ENCODE data around the gene SPRTN.

DNA sequence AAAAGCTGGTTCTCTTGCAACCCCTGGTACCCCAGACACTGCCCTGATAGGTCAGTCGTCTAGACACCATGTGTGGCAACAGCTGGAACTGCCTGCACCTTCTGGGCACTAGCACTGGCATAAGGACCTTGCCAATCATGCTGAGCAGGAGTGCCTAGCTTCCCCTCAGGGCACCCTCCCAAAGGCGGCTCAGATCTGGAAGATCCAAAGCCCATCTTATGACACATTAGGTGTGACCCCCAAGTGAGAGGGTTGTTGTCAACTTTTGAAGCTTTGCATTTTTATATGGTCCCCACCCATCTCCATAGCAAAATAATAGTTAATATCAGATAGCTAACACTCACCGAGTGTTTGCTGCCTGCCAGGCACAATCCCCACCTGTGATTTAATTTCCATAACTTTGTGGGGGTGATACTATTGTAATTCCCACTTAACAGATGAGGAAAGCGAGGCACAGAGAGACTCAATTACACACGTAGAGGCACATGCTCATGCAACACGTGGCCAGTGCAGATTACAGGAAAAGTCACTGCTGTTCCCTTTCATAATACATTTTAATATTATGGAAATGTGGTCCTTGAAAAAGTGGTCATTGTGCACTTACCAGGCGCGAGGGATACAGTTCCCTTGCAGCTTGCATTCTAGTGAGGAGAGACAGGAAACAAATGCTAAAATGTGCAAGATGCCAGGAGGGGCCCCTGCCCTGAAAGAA, 26.2 kb upstream of the SPRTN start:
- TF ChIP-seq, protein P1, sequence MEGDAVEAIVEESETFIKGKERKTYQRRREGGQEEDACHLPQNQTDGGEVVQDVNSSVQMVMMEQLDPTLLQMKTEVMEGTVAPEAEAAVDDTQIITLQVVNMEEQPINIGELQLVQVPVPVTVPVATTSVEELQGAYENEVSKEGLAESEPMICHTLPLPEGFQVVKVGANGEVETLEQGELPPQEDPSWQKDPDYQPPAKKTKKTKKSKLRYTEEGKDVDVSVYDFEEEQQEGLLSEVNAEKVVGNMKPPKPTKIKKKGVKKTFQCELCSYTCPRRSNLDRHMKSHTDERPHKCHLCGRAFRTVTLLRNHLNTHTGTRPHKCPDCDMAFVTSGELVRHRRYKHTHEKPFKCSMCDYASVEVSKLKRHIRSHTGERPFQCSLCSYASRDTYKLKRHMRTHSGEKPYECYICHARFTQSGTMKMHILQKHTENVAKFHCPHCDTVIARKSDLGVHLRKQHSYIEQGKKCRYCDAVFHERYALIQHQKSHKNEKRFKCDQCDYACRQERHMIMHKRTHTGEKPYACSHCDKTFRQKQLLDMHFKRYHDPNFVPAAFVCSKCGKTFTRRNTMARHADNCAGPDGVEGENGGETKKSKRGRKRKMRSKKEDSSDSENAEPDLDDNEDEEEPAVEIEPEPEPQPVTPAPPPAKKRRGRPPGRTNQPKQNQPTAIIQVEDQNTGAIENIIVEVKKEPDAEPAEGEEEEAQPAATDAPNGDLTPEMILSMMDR (IDR thresholded peaks at IDR 0.05; ENCODE audit: low read depth, low read length) = no peak
- TF ChIP-seq EZH2phosphoT487 (IDR thresholded peaks at IDR 0.05; ENCODE audit: low read depth) = no peak

All from OCI-LY3 (cell line).